Tongue (tissue), 2 donors: ENCODE results near the gene ING3. TPM values are rescaled to one million over a fixed set of nuclear protein-coding genes. Genes with fewer than 3 reads are reported as not detected.
A peak's percentile ranks its signal among the peaks of the same experiment; 100 is the strongest.

Experiments used
- DNase-seq: peaks from one replicate; pipeline ENCODE4 v3.0.0-alpha.2; 2015
- total RNA-seq: library from RNA; depleted of rRNA; stranded (reverse); fragments of >200 nt; gene quantifications from one replicate; pipeline ENCODE4 v1.2.3, GENCODE V29; 2014

ING3 gene
- total RNA-seq, 1 donor from 2014 or later: 16.6 TPM

DNA sequence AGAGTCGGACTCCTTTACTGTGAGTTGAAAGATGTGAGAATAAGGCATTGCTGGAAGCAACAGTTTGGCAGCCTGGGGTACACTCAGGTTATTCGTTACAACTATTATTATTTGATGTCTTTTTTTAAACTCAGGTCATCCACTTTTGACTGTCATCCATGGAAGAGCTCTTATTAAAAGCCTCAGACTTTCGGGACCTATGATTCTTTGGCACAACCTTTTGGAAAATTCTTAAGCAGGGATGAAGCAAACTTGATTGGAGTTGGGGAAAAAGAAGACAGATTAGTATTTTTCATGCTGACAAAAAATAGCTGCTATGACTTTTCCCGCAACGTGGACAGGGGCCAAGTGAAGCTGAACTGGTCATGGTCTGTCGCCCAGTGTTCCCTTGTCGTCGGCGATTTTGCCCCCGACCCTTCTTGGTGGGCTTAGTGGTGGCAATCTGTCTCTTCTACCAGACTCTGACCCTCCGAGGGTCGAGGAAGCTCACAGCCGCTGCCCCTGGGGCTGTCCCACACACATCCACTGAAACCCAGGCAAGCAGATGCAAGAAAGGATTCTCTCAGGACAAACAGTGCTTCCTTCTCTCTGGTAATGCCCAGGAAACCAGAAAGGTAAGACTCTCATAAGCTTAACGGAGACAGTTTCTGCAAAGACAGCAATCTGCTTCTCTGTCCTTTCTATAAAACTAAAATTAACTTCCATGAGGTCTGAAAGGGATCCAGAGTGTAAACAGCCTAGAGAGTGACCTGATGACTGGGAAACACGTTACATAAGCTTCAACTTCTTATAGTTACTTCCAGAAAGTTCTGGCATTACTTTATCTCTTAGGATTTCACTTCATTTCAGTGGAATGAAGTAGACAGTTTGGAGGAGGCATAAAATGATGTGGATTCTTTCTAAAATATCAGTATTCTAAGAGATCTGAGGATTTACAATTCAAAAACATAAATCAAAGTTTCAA is 39.0 kb downstream of the ING3 start:
- peak; percentile 27 for DNase-seq

DNA sequence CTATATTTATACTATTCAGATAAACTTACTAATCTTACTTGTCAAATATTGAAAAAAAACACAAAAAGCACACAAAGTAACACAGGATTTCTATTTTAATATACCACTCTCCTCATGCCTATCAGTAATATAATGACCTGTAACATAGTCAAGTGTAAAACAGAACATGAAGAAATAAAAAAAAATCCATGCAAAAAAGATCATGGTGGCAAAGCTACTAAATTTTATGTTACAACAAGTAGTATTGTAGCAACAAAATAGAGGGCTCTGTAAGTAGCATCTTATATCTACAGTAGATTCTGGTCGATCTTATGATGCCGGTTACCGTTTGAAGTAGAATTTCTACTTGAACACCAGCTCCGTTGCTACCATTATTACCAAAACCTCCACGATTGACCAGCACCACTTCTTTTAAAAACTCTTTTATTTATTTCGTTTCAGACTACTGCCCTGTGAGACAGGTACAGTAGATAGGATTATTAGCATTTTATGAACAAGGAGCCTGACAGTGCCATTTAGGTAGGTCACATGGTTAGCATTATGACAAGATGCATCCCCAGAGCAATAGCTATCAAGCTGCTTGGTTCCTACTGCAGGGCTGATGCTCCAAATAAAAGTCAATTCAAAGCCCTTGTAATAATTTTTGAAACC is 40.0 kb downstream of the ING3 start:
- DNase-seq: no peak

DNA sequence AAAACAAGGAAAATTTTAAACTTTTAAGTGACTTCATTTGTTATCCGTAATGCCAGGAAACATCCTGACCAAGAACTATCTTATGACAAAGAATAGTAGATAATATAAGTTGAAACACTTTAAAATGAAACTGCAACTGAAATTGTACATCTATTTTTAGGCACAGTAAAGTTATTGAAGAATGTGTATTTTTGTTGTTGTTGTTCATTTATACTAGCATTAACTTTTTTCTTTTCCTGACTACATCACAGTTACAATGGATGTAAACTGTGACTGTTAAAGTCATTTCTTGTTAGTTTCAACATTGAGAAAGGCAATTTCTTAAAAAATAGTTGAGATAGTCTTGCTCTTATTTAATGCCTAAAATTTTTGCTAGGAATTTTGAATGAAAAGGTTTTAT is 40.6 kb downstream of the ING3 start:
- no peak for DNase-seq

DNA sequence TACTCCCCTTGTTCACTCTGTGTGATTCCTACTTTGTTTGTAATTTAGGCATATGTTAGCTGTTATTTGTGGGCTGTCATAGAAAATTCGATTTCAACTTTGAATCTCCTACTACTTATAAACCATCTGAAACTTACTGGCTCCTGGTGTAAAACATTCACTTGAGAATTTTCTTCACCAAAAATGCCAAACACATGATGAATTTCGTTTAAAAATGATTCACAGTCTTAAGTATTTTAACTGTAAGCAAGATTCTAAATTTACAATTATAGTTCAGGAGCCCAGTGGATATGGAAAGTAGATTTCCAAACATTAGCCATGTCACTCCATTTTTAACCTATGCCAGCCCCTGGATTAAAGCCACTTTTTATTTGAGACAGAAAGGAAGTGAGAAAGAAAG is 41.0 kb downstream of the ING3 start:
- peak; percentile 46 for DNase-seq

DNA sequence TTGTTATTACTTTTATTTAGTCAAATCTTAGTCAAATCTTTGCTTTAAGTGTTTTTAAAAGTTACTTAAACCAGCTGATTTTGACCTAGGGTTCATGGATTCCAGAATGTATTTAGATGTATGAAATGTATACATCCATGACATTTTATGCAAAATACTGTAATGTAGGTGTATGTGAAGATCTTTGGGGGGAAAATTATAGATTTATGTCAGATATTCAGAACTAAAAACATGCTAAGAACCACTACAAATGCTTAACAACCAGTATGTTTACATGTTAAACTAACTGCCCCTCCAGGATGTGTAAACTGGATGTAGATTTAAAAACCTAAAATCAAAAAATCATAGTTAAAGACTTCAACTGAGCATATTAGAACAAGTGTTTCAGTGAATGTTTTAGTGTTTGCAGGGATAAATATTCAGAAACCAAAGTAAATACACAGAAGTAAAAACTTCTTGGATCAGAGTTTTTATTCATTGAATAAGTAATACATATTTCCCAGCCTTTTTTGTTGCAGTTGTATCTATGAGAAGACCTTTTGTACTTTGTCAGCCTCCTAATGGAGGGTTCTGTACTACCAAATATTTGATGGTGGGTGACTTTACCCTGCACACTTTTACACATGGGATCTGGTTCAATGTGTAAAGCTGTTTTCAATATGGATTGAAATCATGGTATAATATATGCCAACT is 41.8 kb downstream of the ING3 start:
- no peak for DNase-seq

DNA sequence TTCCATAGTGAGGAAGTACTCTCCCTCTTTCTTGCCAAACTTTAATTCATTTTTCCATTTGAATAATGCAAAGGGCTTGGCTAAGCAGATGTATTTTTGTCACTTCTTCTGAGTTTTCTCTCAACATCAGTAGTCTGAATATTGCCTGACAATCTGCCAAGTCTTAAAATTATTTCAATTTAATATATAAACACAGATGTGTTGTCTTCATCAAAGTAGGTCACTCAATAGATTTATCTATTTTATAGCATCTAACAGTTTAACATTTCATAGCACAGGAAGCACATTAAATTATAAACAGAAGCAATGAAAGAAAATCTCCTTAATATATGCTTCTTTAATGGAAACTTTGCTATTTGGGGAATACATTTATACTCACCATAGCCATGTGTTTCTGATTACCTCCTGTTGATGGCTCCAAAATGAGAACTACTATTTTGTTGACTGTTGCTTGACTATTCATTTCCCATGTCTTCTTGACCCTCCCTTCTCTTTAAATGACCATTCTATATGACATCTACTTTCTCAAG is 42.5 kb downstream of the ING3 start:
- DNase-seq: peak; percentile 56

DNA sequence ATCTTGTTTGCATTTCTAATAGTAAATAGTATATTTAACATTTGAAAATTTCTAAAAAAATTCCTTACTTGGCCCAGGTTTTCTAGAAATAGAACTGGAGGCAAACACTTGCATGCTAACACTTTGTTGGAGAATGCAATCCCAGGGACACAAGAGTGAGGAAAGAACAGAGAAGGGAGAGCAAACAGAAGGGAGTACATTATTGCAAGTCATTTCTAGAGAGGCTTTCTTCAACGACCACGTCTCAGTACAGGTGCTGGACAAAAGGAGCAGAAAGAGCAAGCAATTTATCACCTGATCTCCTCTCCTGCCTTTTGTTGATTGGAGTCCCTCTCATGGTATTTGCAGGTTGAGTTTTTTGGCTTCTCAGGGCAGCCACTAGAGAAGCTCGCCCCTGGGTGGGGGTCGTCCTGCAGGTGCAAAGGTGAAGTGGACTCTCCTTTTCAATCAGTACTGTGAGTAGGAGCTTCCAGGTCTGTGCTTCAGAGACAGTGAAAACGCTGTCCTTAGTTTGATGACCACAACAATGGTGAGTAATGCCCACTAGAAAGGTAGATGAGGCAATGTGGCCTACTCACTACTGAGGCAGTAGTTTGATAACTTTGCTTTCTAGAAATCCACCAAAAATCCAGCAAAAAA is 43.1 kb downstream of the ING3 start:
- no peak for DNase-seq

DNA sequence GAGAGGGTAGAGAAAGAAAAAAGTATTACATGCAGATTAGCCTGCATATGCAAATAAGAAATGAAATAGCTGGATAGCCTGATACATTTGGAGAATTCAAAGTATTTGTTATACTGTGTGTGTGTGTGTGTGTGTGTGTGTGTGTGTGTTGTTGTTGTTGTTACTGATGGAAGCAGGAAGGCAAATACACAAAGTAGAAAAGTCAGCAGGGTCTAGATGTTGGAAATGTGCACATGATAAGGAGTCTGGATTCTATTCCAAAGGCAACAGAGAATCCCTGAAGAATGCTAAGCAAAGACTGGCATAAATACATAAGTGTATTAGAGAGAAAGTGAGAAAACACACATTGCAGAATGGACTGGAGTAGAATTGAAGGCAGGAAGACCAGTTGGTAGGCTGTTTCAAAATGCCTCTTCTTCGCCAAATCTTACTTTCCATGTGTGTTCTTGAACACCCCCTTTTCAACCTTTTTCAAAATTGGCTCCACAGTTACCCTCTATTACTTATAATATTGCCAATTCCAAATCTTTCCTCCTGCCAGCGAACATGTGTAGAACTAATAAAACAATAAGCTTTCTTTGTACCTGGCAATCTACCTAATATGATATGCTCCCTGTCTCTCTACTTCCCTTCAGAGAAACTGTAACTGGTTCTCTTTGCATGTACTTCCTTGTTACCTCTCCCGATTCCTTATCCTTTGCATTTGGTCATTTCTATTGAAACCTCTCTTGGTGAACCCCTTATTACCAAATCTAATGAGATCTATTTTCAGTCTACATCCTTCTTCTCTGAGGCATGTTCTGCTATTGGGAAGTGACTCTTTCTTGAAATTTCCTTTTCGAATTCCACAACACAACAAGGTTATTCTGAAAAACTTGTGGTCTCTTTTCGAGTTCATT is 44.2 kb downstream of the ING3 start:
- no peak for DNase-seq

DNA sequence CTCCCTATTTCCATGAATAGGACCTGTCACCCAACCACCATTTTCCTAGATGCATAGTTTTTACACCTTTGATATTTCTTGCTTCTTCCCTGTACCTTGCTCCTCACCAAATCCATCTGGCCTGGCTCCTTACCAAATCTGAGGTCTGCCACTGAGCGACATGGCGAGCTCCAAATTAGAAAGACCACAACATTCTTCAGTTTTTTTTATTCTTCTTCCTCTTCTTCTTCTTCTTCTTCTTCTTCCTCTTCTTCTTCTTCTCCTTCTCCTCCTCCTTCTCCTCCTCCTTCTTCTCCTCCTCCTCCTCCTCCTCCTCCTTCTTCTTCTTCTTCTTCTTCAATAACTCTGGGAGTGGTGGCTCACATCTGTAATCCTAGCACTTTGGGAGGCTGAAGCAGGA is 45.1 kb downstream of the ING3 start:
- DNase-seq: no peak

DNA sequence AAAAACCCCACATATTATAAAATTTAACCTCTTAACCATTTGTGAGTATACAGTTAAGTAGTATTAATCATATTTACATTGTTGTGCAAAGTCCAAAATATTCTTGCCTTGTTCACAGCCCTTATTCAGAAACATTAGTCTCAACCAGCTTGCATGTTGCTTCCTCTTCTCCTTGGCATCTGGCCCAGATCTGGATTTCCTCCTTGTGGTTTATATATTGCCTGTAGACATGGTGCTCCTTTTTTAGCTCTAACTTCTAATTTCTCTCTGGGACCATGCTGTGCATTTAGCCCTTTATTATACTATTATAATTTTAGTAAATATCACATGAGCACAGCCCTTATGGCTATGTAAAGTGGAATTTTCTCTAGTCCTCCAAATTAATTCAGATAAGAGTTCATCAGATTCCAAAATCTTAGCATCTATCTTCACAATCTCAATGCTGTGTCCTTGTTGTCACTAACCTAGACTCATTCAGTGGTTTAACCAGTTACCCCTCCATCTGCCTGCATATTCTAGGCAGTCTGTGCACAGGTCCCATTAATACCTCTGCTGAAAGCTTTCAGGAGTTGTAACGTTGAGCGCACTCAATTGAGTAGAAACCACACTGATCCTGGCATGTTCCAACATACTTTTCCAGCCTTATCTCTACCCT is 45.9 kb downstream of the ING3 start:
- peak; percentile 83 for DNase-seq

DNA sequence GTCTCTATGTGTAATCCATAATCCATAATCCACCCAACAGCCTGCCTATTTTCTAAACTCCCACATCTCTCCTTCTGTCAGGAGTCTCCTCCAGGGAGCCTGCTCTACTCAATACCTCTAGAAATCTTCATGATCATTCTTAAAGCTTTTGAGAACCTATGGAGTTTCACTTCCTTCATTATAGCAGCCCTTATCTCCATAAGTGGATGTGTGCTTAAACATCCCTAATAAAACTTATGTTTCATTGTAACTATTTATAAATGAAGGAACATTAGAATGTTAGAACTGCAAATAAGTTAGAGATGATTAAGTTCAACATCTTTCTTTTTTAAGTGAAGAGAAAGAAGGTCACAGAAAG is 46.4 kb downstream of the ING3 start:
- DNase-seq: no peak

DNA sequence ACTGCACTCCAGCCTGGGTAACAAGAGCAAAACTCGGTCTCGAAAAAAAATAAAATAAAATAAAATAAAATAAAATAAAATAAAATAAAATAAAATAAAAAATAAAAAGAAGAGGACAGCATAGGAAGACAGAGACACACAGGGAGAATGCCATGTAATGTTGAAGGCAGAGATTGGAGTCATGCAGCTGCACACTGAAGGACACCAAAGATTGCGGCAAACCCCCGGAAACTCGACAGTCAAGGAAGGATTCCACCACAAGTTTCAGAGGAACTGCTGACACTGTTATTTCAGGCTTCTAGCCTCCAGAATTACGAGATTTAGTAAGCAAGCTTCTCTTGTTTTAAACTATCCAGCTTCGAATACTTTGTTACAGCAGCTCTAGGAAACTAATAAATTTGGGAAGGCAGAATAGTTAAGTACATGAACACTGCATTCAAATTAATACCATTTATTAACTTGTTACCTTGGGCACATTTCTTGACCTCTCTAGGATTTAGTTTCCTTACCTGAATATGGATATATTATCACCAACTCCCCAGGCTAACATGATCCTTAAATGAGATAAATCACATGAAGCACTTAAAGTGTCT is 47.4 kb downstream of the ING3 start:
- no peak for DNase-seq

DNA sequence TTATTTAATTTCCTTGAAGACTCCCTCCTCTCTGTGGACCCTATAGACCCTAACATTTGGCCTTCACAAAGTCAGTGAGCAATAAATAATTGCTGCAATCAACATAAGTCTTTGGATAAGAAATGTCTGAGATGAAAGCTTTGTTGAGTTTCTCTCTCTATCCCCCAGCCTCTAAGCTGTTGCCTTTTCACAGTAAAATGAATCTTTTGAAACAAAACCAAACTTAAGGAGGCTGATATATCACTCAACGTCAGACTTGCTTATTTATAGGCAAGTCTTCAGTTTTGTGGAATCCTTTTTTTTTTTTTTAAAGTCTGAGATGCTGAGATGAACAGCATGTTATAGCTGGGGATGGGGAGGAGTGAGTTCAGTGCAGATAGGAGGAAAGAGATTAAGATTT is 47.9 kb downstream of the ING3 start:
- no peak for DNase-seq

DNA sequence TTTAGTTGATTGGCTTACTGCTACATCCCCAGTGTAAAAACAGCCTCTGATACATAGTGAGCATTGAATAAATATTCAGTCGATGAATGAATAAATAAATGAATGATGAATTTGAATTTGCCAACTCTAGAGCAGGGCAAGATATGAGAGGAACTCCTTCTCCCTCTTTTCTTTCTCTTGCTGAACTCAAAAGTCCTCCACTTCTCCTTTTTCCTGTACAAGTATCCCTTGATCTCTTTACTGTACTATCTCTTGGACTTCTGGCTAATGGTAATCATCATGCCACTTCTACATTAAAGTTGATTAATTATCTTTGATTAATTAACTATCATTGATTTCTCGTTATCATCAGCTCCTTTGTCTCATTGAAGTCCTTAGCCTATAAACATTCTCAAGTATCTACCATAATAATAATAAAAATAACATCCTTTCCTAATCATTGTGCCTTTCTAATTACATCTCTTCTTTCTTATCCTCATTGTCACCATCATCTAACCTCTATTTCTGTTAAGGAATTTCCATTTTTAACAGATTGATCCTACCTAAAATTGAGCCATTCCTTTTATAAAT is 48.5 kb downstream of the ING3 start:
- DNase-seq: no peak

DNA sequence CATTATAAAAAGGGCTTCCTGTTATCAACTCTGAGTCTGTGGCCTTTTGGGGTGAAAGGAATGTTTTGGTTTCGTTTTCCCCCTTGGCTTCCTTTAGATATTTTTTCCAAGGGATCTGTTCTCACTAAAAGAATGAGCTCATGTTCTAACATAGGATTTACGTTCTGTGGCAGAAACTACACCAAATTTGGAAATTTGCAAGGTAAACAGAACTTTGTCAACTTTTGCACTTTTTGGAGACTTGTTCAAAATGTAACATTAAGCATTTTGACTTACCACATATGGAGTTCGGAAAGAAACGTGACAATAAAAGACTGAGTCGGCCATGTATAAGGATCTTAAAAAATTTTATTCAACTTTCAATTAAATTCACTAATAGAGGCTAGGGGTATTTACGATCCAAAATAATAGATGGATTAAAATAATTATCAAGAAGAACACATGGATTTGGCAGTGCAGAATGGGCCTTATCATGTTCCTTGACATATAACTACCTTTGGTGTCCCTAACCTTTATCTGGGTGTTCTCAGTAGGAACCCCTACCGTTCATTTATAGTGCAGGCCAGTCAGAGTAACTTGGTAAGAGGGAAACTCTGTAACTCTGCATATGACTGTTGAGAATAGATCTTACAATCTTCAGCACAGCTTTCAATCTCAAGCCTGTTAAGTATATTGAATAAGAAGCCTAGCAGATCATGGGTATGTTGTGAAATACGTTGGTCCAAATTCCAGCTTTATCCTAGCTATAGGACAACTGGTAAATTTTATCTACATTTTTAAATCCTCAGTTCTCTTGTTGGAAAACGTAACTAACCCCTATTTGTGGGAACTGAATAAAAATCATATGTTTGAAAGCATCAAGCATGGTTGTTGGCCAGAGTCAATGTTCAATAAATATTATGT is 49.8 kb downstream of the ING3 start:
- DNase-seq: peak; percentile 56

DNA sequence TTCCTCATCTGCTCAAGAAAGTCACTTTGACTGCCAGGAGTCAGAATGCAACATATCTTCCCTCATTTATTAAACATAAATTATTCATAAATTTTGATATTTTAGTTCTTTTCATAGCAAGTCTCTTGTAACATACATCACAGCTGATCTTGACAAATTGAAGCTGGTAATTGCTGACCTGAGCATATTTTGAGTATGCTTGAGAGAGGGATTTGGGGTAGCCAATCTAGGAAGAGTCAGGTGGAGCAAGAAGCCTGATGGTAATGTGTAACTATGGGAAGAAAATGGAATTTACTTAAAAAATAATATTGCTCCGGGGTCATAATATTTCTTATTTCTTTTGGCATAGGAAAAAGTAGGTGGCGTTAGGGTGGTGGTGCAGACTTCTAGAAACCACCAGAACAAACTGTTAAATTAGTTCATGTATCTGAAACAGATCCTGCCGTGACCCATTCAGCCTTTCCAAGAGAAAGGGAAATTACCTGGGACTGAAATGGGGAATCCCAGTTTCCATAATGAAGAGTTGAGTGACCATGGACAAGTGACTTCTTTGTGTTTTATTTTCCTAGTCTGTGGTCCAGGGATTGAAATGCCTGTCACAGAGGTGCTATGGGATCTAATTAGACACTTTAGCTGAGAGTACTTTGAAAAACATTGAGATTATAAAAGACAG is 50.8 kb downstream of the ING3 start:
- DNase-seq: no peak

DNA sequence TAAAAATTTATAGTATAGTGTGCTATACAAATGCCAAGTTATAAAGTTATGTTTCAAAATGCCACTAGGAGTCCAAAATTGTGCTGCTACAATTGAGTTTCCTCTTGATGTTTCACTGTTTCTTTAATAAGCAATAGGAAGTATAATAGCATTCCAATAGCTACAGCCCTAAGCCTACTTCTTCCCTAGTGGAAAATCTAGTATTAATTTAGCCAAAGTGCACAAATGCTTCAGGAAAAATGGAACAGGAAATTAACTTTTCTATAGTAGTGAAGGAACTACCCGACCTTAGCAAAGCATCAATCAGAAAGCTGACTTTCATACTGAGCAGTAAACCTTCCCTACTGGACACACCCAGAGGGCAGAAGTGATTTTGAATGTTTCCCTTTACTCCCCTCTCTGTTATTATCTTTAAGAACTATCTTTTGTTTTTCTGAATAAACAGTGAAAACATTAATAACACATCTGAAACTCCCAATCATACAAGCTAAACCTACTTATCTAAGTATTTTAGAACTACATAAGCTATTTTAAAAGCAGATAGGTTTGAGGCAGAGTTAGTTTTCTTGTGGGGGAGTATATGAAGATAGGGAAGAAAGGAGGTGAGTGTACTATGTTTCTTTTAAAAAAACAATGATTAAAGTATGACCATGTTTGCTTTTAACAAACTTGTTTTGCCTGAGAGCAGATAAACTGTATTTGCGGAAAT is 51.6 kb downstream of the ING3 start:
- no peak for DNase-seq

DNA sequence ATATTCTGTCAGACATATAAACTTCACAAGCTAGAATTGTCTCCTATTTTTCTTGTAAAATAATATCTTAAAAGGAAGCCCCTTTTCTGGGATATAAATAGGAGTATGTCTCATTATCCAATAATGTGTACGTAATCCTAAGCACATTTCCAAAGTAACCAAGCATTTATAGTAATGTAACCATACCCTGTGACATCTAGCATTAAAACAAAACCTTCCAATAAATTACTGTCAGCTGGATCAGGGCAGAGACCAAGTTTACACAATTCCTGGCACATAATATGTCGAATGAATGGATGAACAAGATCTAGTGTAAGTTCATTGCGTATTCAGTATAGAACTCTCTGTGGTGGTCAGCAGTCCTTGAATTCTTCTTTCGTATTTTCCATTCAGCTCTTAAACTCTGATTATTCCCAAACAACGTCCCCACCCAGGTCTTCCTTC is 52.2 kb downstream of the ING3 start:
- no peak for DNase-seq
